HG02623 (cell line): ENCODE measurements around the gene TMEM164.

Experiments used
- ATAC-seq: cut with Tn5 transposase; IDR thresholded peaks from one replicate; pipeline ENCODE4 v1.9.1; 2021; ENCODE audit warnings: moderate library complexity; ENCODE audit not compliant: unreplicated experiment

TMEM164 gene

GRCh38 chrX:110066488-110067225 is 63.7 kb downstream of the TMEM164 start:
- no peak for ATAC-seq

- no peak for ATAC-seq
These were observed 68.1 kb downstream of the TMEM164 start for GRCh38 chrX:110070970-110071369.

GRCh38 chrX:110081320-110081719 is 78.4 kb downstream of the TMEM164 start:
- no peak for ATAC-seq

- no peak for ATAC-seq
These were observed 78.8 kb downstream of the TMEM164 start for GRCh38 chrX:110081740-110082139.

- no peak for ATAC-seq
These were observed 79.2 kb downstream of the TMEM164 start for GRCh38 chrX:110082161-110082560.

GRCh38 chrX:110086162-110086915 is 83.4 kb downstream of the TMEM164 start:
- no peak for ATAC-seq

- ATAC-seq, result peak; percentile 56
These were observed 84.1 kb downstream of the TMEM164 start for GRCh38 chrX:110086916-110087484.

- no peak for ATAC-seq
These were observed 84.8 kb downstream of the TMEM164 start for GRCh38 chrX:110087485-110088356.

GRCh38 chrX:110089656-110090403 is 86.9 kb downstream of the TMEM164 start:
- no peak for ATAC-seq

GRCh38 chrX:110097920-110098319 is 95.0 kb downstream of the TMEM164 start:
- ATAC-seq, result no peak

GRCh38 chrX:110103344-110103743 is 100.4 kb downstream of the TMEM164 start:
- ATAC-seq, result no peak

- ATAC-seq, result no peak
These were observed 101.2 kb downstream of the TMEM164 start for GRCh38 chrX:110104078-110104477.

- no peak for ATAC-seq
These were observed 105.5 kb downstream of the TMEM164 start for GRCh38 chrX:110108381-110108821.

- ATAC-seq, result no peak
These were observed 111.4 kb downstream of the TMEM164 start for GRCh38 chrX:110114260-110114776.

- ATAC-seq, result no peak
These were observed 113.4 kb downstream of the TMEM164 start for GRCh38 chrX:110116066-110116980.

- ATAC-seq, result no peak
These were observed 115.6 kb downstream of the TMEM164 start for GRCh38 chrX:110118530-110118929.

- no peak for ATAC-seq
These were observed 116.6 kb downstream of the TMEM164 start for GRCh38 chrX:110119480-110119879.

GRCh38 chrX:110120025-110120424 is 117.1 kb downstream of the TMEM164 start:
- ATAC-seq, result no peak

GRCh38 chrX:110123331-110123782 is 120.4 kb downstream of the TMEM164 start:
- ATAC-seq, result no peak
